ENCODE results near the gene ATP5IF1.

ATP5IF1 gene

DNA sequence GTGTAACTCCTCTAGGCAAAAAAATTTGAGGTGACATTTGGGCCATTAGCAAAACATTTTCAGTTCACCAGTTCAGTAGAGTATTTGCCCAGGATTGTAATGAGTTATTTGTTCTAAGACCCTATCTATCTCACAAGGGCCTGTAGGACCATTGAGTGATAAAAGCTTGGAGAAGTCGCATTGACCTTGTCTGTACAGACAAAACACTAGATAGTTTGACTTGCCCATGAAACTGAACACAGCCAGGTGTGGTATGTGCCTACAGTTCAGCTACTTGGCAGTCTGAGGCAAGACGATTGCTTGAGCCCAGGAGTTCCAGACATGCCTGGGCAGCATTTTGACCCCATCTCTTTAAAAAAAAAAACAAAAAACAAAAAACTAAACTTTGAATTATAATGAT lies 3.1 kb downstream of the ATP5IF1 start:
- no peak for DNase-seq

- DNase-seq: no peak
These were observed 4.1 kb downstream of the ATP5IF1 start for GRCh38 chr1:28240024-28240423.

DNA sequence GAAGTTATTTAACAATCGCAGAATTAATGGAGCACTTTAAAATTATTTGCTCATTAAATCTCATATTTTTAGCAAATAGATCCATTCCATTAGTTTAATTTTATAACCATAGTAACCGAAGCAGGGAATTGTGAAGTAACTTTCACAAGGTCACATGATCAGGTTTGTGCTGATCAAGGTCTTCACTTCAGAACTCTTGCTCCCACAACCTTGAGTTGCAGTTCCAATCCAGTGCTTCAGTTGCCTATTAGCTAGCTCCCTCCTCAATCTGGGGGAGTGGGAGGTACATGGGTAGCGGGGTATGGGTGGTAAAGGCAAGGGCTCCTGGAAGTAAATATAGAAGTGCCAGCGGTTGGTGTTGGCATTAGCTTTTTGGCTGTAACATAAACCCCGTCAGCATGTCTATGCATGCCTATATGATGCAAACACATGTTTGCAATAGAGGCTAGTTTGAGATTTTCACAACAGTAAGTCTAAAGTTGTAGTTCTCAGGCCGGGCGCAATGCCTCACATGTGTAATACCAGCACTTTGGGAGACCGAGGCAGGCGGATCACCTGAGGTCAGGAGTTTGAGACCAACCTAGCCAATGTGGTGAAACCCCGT lies 5.8 kb downstream of the ATP5IF1 start:
- DNase-seq: no peak

DNA sequence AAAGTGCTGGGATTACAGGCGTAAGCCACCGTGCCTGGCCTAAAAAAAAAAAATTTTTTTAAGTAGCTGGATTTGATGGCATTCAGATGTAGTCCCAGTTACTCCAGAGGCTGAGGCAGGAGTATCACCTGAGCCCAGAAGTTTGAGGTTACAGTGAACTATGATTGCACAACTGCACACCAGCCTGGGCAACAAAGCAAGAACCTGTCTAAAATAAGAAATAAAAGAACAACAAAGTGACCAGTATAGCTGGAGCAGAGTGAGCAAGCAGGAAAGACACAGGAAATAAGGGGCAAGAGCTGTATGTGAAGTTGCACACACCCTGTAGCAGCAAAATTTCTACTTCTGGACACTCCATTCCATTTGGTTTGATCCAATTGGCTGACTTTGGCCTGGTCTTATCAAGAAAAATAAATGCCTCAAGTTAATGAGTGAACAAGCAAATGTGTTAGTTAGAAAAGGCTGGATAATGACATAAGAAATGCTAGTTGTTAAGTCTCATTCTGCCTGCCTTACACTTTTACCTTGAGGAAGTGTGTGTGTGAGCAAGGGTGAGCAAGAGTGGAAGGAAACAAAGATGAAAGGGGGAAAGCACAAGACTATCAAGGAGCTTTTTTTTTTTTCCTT lies 7.9 kb downstream of the ATP5IF1 start:
- no peak for DNase-seq

- DNase-seq: no peak
These were observed 8.8 kb downstream of the ATP5IF1 start for GRCh38 chr1:28244549-28245251.

GRCh38 chr1:28246427-28246832 lies 10.5 kb downstream of the ATP5IF1 start:
- no peak for DNase-seq

DNA sequence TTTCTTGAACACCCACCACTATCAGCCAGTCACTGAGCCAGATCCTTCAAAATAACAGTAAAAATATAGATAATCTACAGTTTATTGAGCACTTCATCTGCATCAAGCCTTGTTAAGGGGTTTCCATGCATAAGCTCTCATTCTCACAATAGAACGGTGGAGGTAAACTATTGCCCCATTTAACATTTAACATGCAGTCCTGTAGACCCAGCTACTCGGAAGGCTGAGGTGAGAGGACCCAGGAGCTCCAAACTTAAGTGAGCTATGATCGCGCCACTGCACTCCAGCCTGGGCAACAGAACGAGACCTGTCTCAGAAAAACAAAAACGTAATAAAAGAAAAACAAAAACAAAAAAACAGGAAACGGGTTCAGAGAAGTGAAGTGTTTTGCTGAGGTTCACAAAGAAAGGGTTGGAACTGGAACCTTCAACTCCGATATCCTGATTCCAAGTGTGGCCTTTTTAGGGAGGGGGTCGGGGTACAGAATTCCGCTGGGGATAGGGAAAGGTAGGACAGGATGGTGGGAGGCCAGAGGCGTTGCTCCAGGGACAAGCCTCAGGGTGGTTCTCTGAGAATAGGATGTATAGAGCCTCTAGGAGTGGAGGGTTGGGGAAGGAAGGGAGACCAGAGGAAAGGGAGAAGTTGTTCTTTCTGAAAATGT lies 11.8 kb downstream of the ATP5IF1 start:
- DNase-seq: no peak

- no peak for DNase-seq
These were observed 12.5 kb downstream of the ATP5IF1 start for GRCh38 chr1:28248273-28249012.

DNA sequence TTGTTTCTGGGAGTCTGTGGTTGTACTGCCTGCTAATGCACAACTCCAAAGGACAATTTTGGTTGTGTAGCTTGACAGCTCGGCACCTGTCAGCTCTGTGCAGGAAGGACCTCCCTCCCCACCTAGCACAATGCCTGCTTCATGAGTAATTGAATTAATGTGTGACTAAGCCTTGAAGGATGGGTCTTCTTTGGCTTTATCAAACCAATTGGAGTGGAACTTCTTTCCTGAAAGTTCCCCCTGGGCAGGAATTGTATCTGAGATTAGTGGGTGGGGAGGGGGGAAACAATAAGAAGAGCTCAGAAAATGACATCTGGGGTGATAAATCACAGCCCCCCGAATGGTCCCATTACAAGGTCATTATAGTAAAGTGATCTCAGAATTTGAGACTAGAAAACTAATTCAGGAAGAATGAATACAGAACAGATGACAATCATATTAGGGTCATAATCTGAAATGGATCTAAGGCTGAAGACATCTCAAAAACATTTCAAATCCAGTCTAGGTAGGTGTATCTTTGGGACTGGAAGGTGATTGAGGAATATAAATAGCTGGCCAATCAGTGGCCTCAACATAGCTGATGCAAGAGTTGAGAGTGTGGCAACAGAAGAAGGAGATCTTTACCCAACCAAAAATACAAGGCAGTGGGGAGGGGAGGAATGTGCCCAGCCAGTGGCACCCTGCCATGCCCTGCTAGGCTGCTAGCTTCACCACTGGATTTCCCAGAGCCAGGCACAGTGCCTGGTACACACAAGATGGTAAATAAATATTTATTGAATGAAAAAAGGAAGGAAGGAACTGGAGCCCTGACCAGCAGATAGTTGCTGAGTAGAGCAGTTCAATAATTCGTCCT lies 13.3 kb downstream of the ATP5IF1 start:
- no peak for DNase-seq

DNA sequence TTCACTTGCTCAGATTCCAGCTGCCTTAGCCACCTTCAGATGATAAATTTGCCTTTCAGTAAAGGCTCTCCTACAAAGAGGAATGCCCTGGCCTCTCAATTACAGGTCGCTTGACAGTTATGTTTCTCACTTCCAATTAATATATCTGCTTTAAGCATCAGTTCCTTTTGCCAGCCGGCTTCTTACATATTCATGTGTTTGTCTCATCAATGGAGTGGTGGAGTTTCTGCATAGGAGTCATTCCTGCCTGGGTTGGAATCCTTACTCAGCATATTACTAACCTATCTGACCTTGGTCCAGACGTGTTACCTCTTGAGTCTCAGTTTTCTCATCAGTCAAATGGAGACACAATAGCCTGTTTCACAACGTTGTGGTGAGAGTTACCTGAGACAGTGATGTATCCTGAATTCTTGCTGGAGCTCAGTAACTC lies 14.0 kb downstream of the ATP5IF1 start:
- DNase-seq: no peak

DNA sequence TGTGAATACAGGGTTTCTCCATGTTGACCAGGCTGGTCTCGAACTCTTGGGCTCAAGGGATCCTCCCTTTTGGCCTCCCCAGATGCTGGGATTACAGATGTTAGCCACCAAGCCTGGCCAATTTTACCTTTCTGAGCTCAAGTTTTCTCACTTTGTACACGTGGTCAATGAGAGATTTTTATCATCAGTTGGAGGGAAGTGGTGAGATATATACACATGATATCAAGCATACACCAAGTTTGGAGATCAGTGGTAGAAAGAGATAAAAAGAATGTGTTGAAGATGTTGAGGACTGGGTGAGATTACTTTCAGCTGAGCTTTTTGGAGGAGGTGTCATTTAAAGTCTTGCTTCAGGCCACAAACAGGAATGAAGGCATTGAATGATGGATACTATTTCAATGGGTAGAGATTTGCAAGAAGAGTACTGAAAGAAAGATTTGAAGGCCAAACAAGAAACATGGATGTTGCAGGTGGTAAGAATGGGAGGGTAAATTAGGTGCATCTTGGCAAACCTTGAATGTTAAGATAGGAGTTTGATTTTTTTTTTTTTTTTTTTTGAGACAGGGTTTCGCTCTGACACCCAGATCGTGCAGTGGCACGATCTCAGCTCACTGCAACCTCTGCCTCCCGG lies 20.4 kb downstream of the ATP5IF1 start:
- no peak for DNase-seq

- DNase-seq: no peak
These were observed 21.8 kb downstream of the ATP5IF1 start for GRCh38 chr1:28257736-28258135.

GRCh38 chr1:28258628-28259251 lies 22.8 kb downstream of the ATP5IF1 start:
- DNase-seq: no peak

DNA sequence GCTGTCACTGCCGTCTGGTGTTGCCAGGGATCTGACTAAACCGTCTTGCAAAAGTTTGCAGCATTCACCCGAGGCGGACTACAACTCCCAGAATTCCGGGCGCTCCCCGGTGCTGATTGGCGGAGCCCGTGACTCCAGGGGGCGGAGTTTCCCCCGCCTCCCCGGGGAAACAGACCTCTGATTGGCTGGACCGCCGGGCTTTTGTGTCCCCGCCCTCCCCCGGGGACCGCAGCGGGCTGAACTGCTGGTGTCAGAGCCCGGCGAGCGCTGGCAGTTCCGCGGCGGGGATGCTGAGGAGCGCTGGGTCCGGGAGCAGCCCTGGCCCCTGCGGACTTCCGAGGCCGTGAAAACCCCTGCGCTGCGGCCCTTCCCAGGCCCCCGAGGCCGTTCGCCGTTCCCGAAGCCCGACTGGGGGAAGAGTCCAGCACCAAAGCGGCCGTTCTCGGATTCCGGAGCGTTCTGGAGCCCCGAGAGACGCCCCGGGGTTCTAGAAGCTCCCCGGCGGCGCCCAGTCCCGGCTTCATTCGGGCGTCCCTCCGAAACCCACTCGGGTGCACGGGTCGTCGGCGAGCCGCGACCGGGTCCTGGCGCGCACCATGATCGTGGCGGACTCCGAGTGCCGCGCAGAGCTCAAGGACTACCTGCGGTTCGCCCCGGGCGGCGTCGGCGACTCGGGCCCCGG lies 23.5 kb downstream of the ATP5IF1 start, which contains the start of gene SESN2:
Gene SESN2 (plus strand): TSS at position 267 of the 682 bp plus-strand sequence. CDS start 330 bp downstream, at position 597.
- peak; percentile 70 for DNase-seq

DNA sequence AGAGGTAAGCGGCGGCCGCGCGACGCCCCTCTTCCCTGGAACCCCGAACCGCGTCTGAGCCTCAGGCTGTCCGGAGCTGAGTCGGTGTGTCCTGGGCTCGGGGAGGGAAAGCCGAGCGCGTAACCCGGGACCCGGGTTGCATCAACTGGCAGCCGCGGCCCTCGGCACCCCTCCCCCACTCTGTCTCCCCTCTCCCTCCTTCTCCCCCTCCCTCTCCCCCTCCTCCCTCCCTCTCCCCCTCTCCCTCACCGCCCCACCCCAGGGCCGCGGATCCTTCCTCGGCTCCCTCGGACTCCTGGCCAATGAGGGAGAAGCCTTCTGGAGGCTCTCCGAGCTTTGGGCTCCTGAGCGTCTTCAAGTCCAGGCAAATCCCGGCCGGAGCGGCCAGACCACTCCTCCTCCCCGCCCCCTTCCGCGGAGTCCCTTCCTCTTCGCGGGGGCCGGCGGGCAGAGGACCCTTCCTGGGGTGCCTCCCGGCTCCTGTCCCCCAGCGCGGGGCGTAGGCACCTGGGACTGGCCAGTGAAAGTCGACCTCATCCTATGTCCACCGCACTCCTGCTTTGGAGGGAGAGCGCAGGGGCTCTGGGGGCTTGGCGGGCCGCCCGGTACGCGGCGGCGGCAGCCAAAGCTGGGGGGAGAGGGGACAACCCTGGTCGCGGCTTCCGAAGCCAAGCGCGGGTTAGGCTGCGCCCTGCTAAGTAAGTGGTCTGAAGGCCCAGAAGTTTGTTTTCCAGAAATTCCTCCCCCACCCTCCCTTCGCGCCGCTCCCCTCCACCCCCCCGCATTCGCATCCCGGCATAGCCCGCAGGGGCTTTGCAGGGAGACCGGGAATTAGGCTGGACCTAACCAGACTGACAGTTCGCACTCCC lies 24.2 kb downstream of the ATP5IF1 start:
- DNase-seq: no peak

GRCh38 chr1:28260803-28261174 lies 24.9 kb downstream of the ATP5IF1 start:
- DNase-seq: no peak

DNA sequence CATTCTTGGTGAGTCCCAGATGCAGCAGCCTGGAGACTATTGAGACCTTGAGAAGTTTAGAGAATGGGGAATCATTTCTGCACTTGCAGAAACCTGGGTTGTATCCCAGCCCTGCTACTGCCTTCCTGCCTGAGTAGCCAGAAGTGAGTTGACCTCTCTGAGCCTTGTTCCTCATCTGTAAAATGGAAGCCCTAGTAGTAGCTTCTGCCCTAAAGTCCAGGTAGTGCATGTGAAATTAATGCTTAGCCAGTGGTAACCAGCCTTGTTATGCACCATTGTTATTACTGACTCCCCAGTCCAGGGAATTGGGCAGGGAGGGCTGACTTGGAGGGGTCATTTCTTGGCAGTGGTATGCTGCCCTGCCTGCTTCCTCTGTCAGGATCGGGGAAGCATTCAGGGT lies 29.0 kb downstream of the ATP5IF1 start:
- DNase-seq: no peak

- DNase-seq: no peak
These were observed 29.7 kb downstream of the ATP5IF1 start for GRCh38 chr1:28265577-28265976.

- DNase-seq: no peak
These were observed 31.0 kb downstream of the ATP5IF1 start for GRCh38 chr1:28266920-28267322.
